IPS-20b (cell line): Measurements from ENCODE around the gene MKRN3.

Experiments used
- H3K27ac ChIP-seq: one replicate; pipeline ENCODE4 v1.5.1; 2013; ENCODE audit warnings: low read length
- H3K27me3 ChIP-seq: 2 replicates; pipeline ENCODE4 v1.6.1; 2013; ENCODE audit warnings: mild to moderate bottlenecking, low read length, inconsistent platforms; ENCODE audit not compliant: insufficient read depth
- H3K36me3 ChIP-seq: 2 replicates; pipeline ENCODE4 v1.6.1; 2013; ENCODE audit warnings: low read depth, mild to moderate bottlenecking, inconsistent platforms, low read length, moderate library complexity; ENCODE audit not compliant: insufficient read depth
- H3K4me1 ChIP-seq: 2 replicates; pipeline ENCODE4 v1.6.1; 2013; ENCODE audit warnings: mild to moderate bottlenecking, control low read depth, inconsistent platforms, low read length, moderate library complexity; ENCODE audit not compliant: insufficient read depth
- H3K4me3 ChIP-seq: 2 replicates; pipeline ENCODE4 v1.5.1; 2013; ENCODE audit warnings: mild to moderate bottlenecking, low read length, inconsistent platforms
- H3K9ac ChIP-seq: 2 replicates; pipeline ENCODE4 v1.6.1; 2013; ENCODE audit warnings: low read depth, mild to moderate bottlenecking, inconsistent platforms, low read length, moderate library complexity
- H3K9me3 ChIP-seq: 2 replicates; pipeline ENCODE4 v1.6.1; 2013; ENCODE audit warnings: mild to moderate bottlenecking, low read depth, low read length, inconsistent platforms; ENCODE audit not compliant: insufficient read depth

MKRN3 gene

GRCh38 chr15:23565395-23566070, at the start of gene MKRN3:
Gene MKRN3 (plus strand): TSS chr15:23565674. CDS start chr15:23565783, 109 bp downstream.
- Histone ChIP-seq H3K9me3 (peaks cover 63% of the 10 kb centered on the region), H3K27ac (no peak within 1 kb of the TSS), H3K36me3 (no peaks in the 10 kb centered on the region), H3K27me3 (no peaks in the 10 kb centered on the region), H3K4me3 (0 out of 2 replicates have a peak within 1 kb of the TSS, but pooled peaks have one; percentile 7), H3K9ac (no peak within 1 kb of the TSS), H3K4me1 (no peaks in the 10 kb centered on the region)

GRCh38 chr15:23516866-23517265, 48.6 kb upstream of the MKRN3 start:
- Histone ChIP-seq H3K9ac (no peak overlapping the region), H3K9me3 (peaks cover 37% of the 10 kb centered on the region), H3K36me3 (no peaks in the 10 kb centered on the region), H3K4me3 (no peak overlapping the region), H3K27ac (no peak overlapping the region), H3K4me1 (no peaks in the 10 kb centered on the region), H3K27me3 (no peaks in the 10 kb centered on the region)

- no peak overlapping the region for H3K9ac ChIP-seq
- no peak overlapping the region for H3K27ac ChIP-seq
- H3K9me3 ChIP-seq = peaks cover 33% of the 10 kb centered on the region
- no peaks in the 10 kb centered on the region for H3K36me3 ChIP-seq
- H3K27me3 ChIP-seq = no peaks in the 10 kb centered on the region
- H3K4me1 ChIP-seq = no peaks in the 10 kb centered on the region
- no peak overlapping the region for H3K4me3 ChIP-seq
Observed at GRCh38 chr15:23518104-23518503, 47.4 kb upstream of the MKRN3 start.

GRCh38 chr15:23524816-23525215, 40.7 kb upstream of the MKRN3 start:
- Histone ChIP-seq H3K4me3 (no peak overlapping the region), H3K36me3 (no peaks in the 10 kb centered on the region), H3K9me3 (peaks cover 25% of the 10 kb centered on the region), H3K27ac (no peak overlapping the region), H3K9ac (no peak overlapping the region), H3K27me3 (no peaks in the 10 kb centered on the region), H3K4me1 (no peaks in the 10 kb centered on the region)

DNA sequence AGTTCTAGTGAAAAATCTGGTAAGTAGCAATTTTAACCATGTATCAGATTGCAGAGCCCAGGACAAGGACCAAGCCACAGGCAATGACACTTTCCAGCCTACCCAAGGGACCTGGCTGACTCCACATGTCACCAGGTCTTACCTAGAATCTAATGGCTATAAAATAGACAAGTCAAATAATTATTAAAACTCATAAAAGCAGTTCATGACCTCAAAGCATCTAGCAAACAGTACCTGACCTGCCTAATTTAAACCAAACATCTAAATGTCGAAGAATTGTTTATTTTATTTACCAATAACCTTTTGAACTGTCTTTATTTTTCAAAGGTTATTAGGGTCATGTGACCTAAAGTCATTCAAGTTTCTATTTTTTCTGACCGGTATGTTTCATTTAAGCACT, 35.6 kb upstream of the MKRN3 start:
- no peaks in the 10 kb centered on the region for H3K36me3 ChIP-seq

DNA sequence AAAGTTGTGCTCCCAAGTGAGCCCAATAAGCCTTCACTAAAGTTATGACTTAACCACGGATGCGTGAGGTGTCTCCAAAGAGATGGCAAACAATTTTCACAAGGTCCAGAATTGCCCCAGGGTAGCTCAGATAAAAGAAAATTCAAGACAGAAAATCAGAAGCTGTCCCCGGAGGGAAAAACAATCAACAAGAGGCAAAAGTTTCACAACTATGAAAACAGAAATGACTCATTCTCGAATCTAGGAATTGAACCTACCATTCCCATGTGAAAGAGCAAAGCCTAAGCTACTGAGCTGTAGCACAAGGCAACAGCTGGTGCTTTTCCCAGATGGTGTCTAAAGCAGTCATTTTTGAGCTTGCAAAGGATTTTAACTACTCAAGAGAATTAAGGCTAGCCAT, 33.5 kb upstream of the MKRN3 start:
- Histone ChIP-seq H3K27ac (no peak overlapping the region), H3K4me3 (no peak overlapping the region), H3K36me3 (no peaks in the 10 kb centered on the region), H3K9ac (no peak overlapping the region), H3K27me3 (no peaks in the 10 kb centered on the region), H3K4me1 (no peaks in the 10 kb centered on the region), H3K9me3 (peaks cover 11% of the 10 kb centered on the region; the same call in 1 of the 2 replicates)

More for the DNA sequence above, 35.6 kb upstream of the MKRN3 start:
- peaks cover 15% of the 10 kb centered on the region; the same call in 1 of the 2 replicates for H3K9me3 ChIP-seq
- H3K4me3 ChIP-seq = no peak overlapping the region
- no peaks in the 10 kb centered on the region for H3K27me3 ChIP-seq
- H3K27ac ChIP-seq = no peak overlapping the region
- no peak overlapping the region for H3K9ac ChIP-seq
- H3K4me1 ChIP-seq = no peaks in the 10 kb centered on the region

- peaks cover 13% of the 10 kb centered on the region for H3K9me3 ChIP-seq
- no peak overlapping the region for H3K4me3 ChIP-seq
- no peak overlapping the region for H3K27ac ChIP-seq
- H3K4me1 ChIP-seq = no peaks in the 10 kb centered on the region
- H3K9ac ChIP-seq = no peak overlapping the region
- H3K27me3 ChIP-seq = no peaks in the 10 kb centered on the region
- no peaks in the 10 kb centered on the region for H3K36me3 ChIP-seq
Observed at GRCh38 chr15:23536659-23537058, 28.8 kb upstream of the MKRN3 start.

DNA sequence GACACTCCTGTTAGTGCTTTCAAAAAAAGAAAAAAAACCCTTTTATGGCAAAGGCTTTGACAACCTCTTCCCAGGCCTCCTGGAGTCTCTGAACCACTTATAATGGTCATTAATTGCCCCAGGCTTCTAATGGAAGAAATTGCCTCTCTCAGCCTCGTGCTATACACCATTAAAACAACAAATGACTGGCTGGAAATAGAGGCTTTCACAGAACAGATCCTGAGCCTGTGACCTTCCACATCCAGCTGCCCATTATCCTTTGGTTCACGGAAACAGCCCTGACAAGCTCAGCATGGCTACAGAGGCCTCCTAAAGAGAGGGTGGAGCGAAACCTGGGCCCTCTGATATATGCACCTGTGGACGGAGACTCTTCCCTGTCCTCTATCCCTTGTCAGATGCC, 26.8 kb upstream of the MKRN3 start:
- Histone ChIP-seq H3K9ac (no peak overlapping the region), H3K4me3 (no peak overlapping the region), H3K27me3 (no peaks in the 10 kb centered on the region), H3K36me3 (no peaks in the 10 kb centered on the region), H3K9me3 (peaks cover 13% of the 10 kb centered on the region), H3K27ac (no peak overlapping the region), H3K4me1 (no peaks in the 10 kb centered on the region)

DNA sequence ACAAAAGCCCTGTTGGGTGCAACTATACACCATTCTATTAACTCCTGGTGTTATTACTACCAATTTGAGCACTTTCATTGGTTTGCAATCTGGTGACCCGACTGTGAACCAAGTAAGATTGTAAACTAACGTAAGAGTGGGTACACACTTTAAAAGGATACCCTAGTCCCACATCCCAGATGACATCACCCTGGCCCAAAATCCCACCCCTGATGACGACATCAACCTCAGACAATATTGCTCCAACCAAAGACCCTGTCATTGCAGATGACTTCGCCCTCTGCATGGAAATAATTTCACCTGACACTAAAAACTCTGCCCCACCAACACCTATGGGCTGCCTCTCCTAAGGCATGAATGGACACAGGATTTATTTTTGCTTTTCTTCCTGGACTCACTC, 25.6 kb upstream of the MKRN3 start:
- H3K4me1 ChIP-seq = no peaks in the 10 kb centered on the region
- H3K27me3 ChIP-seq = no peaks in the 10 kb centered on the region
- no peak overlapping the region for H3K4me3 ChIP-seq
- no peaks in the 10 kb centered on the region for H3K36me3 ChIP-seq
- H3K27ac ChIP-seq = no peak overlapping the region
- H3K9me3 ChIP-seq = peaks cover 10% of the 10 kb centered on the region
- no peak overlapping the region for H3K9ac ChIP-seq

DNA sequence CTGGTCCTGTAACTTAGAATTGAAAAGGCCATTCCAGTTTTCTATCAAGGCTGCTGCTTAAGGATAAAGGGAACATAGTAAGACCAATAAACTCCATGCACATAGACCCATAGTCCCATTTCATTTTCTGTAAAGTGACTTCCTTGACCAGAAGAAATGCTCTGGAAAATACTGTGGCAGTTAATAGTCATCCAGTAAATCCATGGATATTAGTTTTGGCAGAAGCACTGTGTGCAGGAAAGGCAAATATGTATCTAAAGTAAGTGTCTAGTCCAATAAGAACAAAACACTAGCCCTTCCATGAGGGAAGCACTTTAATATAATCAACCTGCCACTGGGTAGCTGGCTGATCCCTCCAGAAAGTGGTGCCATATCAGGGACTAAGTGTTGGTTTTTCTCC, 19.3 kb upstream of the MKRN3 start:
- Histone ChIP-seq H3K4me1 (no peaks in the 10 kb centered on the region), H3K27ac (no peak overlapping the region), H3K36me3 (no peaks in the 10 kb centered on the region), H3K9me3 (peaks cover 25% of the 10 kb centered on the region), H3K4me3 (no peak overlapping the region), H3K9ac (no peak overlapping the region), H3K27me3 (no peaks in the 10 kb centered on the region)

GRCh38 chr15:23548071-23548470, 17.4 kb upstream of the MKRN3 start:
- no peak overlapping the region for H3K9ac ChIP-seq
- H3K27me3 ChIP-seq = no peaks in the 10 kb centered on the region
- H3K9me3 ChIP-seq = peaks cover 30% of the 10 kb centered on the region
- no peak overlapping the region for H3K27ac ChIP-seq
- H3K4me3 ChIP-seq = no peak overlapping the region; the same call in 1 of the 2 replicates
- H3K4me1 ChIP-seq = no peaks in the 10 kb centered on the region
- no peaks in the 10 kb centered on the region for H3K36me3 ChIP-seq

DNA sequence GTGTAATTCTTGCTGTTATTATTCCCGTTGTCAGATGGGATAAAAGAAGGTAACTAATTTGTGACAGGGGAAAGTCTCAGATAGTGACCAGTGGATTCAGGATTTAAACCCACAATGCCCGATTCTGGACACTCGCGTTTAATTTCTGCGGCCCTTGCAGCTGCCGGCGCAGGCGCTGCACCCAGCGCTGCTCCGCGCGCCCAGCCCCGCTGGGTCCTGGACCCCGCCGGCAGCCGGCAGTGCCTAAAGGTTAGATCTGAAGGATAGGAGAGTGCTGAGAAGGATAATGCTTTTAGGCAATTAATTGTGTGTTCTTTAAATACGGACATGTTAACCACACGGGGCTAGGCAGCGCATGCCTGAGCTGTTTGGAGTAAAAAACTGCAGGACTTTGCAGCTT, 3.6 kb upstream of the MKRN3 start:
- no peaks in the 10 kb centered on the region for H3K4me1 ChIP-seq
- H3K36me3 ChIP-seq = no peaks in the 10 kb centered on the region
- H3K27ac ChIP-seq = no peak overlapping the region
- H3K27me3 ChIP-seq = no peaks in the 10 kb centered on the region
- no peak overlapping the region for H3K4me3 ChIP-seq
- H3K9ac ChIP-seq = no peak overlapping the region
- H3K9me3 ChIP-seq = peaks cover 45% of the 10 kb centered on the region
